Ramos (cell line): ENCODE results near the gene PAX5.

Experiments
- in situ Hi-C: fragments of 300-500 bp; cut with MboI; formaldehyde crosslinking; loops from one replicate; pipeline ENCODE4 v1.14.3; 2022; ENCODE audit warnings: low sequenced_read_pairs; ENCODE audit not compliant: unreplicated experiment

Gene PAX5

GRCh38 chr9:36993933-36994764 is 39.9 kb downstream of the PAX5 start:
- in situ Hi-C loops, result loop anchor here (10.0 to 25.0 kb wide), 2 partner anchors 311 to 593 kb away; partner anchors contain the start of genes FBXO10 and TOMM5

- in situ Hi-C loops, result loop anchor here (10.0 to 25.0 kb wide), 2 partner anchors 312 to 595 kb away; partner anchors contain the start of genes FBXO10 and TOMM5
These were observed 41.4 kb downstream of the PAX5 start for GRCh38 chr9:36992501-36993316.

- in situ Hi-C loops, result loop anchor here (10.0 to 25.0 kb wide), 2 partner anchors 313 to 596 kb away; partner anchors contain the start of genes FBXO10 and TOMM5
These were observed 42.4 kb downstream of the PAX5 start for GRCh38 chr9:36991516-36992134.

- in situ Hi-C loops, result loop anchor here (25.0 kb wide), 1 partner anchor 598 kb away; the partner anchor contains the start of genes FBXO10 and TOMM5
These were observed 45.2 kb downstream of the PAX5 start for GRCh38 chr9:36988848-36989247.

GRCh38 chr9:36987891-36988290 is 46.2 kb downstream of the PAX5 start:
- in situ Hi-C loops, result loop anchor here (25.0 kb wide), 1 partner anchor 599 kb away; the partner anchor contains the start of genes FBXO10 and TOMM5

- in situ Hi-C loops, result loop anchor here (25.0 kb wide), 1 partner anchor 600 kb away; the partner anchor contains the start of genes FBXO10 and TOMM5
These were observed 46.7 kb downstream of the PAX5 start for GRCh38 chr9:36987409-36987808.

- in situ Hi-C loops, result loop anchor here (25.0 kb wide), 1 partner anchor 601 kb away; the partner anchor contains the start of genes FBXO10 and TOMM5
These were observed 47.3 kb downstream of the PAX5 start for GRCh38 chr9:36986468-36987408.

GRCh38 chr9:36985769-36986467 is 48.1 kb downstream of the PAX5 start:
- in situ Hi-C loops, result loop anchor here (25.0 kb wide), 1 partner anchor 601 kb away; the partner anchor contains the start of genes FBXO10 and TOMM5

GRCh38 chr9:36985061-36985768 is 48.9 kb downstream of the PAX5 start:
- in situ Hi-C loops, result loop anchor here (25.0 kb wide), 1 partner anchor 602 kb away; the partner anchor contains the start of genes FBXO10 and TOMM5

- in situ Hi-C loops, result loop anchor here (25.0 kb wide), 1 partner anchor 607 kb away; the partner anchor contains the start of genes FBXO10 and TOMM5
These were observed 53.7 kb downstream of the PAX5 start for GRCh38 chr9:36980148-36980974.

GRCh38 chr9:36976371-36977030 is 57.6 kb downstream of the PAX5 start:
- in situ Hi-C loops, result loop anchor here (25.0 kb wide), 1 partner anchor 611 kb away; the partner anchor contains the start of genes FBXO10 and TOMM5

- in situ Hi-C loops, result loop anchor here (25.0 kb wide), 1 partner anchor 613 kb away; the partner anchor contains the start of genes FBXO10 and TOMM5
These were observed 59.3 kb downstream of the PAX5 start for GRCh38 chr9:36974731-36975130.

- in situ Hi-C loops, result no loop called here
These were observed 62.1 kb downstream of the PAX5 start for GRCh38 chr9:36971935-36972488.

GRCh38 chr9:36970007-36970888 is 63.8 kb downstream of the PAX5 start:
- in situ Hi-C loops, result no loop called here
